ENCODE measurements around the gene BAG1.

- TF ChIP-seq, protein P1, sequence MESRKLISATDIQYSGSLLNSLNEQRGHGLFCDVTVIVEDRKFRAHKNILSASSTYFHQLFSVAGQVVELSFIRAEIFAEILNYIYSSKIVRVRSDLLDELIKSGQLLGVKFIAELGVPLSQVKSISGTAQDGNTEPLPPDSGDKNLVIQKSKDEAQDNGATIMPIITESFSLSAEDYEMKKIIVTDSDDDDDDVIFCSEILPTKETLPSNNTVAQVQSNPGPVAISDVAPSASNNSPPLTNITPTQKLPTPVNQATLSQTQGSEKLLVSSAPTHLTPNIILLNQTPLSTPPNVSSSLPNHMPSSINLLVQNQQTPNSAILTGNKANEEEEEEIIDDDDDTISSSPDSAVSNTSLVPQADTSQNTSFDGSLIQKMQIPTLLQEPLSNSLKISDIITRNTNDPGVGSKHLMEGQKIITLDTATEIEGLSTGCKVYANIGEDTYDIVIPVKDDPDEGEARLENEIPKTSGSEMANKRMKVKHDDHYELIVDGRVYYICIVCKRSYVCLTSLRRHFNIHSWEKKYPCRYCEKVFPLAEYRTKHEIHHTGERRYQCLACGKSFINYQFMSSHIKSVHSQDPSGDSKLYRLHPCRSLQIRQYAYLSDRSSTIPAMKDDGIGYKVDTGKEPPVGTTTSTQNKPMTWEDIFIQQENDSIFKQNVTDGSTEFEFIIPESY (IDR thresholded peaks at IDR 0.05) = no peak
- TF ChIP-seq, protein P2, sequence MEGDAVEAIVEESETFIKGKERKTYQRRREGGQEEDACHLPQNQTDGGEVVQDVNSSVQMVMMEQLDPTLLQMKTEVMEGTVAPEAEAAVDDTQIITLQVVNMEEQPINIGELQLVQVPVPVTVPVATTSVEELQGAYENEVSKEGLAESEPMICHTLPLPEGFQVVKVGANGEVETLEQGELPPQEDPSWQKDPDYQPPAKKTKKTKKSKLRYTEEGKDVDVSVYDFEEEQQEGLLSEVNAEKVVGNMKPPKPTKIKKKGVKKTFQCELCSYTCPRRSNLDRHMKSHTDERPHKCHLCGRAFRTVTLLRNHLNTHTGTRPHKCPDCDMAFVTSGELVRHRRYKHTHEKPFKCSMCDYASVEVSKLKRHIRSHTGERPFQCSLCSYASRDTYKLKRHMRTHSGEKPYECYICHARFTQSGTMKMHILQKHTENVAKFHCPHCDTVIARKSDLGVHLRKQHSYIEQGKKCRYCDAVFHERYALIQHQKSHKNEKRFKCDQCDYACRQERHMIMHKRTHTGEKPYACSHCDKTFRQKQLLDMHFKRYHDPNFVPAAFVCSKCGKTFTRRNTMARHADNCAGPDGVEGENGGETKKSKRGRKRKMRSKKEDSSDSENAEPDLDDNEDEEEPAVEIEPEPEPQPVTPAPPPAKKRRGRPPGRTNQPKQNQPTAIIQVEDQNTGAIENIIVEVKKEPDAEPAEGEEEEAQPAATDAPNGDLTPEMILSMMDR (IDR thresholded peaks at IDR 0.05; ENCODE audit: low read depth, low read length, missing input control) = no peak
- TF ChIP-seq SP1 (IDR thresholded peaks at IDR 0.05) = no peak
- TF ChIP-seq RAD21 (IDR thresholded peaks at IDR 0.05) = no peak
- no peak for TF ChIP-seq YY1 (IDR thresholded peaks at IDR 0.05)
- TF ChIP-seq MAX (IDR thresholded peaks at IDR 0.05) = no peak
- no peak for TF ChIP-seq TAF1 (conservative IDR thresholded peaks at IDR 0.05)
- TF ChIP-seq NR2F2 (IDR thresholded peaks at IDR 0.05) = no peak
- no peak for TF ChIP-seq GABPA (IDR thresholded peaks at IDR 0.05 in 1 of 2, conservative IDR thresholded peaks at IDR 0.05 in 1 of 2)
- TF ChIP-seq REST (IDR thresholded peaks at IDR 0.05) = no peak
- TF ChIP-seq JUND (IDR thresholded peaks at IDR 0.05) = no peak
- TF ChIP-seq EGR1 (IDR thresholded peaks at IDR 0.05; ENCODE audit: low read depth in 2 of 2) = no peak
- no peak for TF ChIP-seq RXRA (IDR thresholded peaks at IDR 0.05)
- TF ChIP-seq HNF4A (conservative IDR thresholded peaks at IDR 0.05) = no peak
Measured at GRCh38 chr9:33227008-33227398, 37.5 kb downstream of the BAG1 start.

Measured in liver (tissue), 3 donors.